CD4-positive, CD25-positive, alpha-beta regulatory T cell (primary cell): ENCODE results near the gene RNF125. TPM values are rescaled to one million over a fixed set of nuclear protein-coding genes. Genes with fewer than 3 reads are reported as not detected.
"Not testable (repeated sequence)": the region's sequence is repeated elsewhere in the genome, so short reads cannot be mapped to it uniquely, and the experiment has no call there.

Experiments used
- ATAC-seq, 2 donors: fragments of 150-1000 bp; cut with Tn5 transposase; one replicate each; pipeline ENCODE4 v1.10.0; 2021; ENCODE audit warnings: low read depth in 2 of 2, moderate number of reproducible peaks in 2 of 2, moderate library complexity in 1 of 2
- DNase-seq, 3 donors: peaks; one replicate each; pipeline versions ENCODE4 v3.0.0 to v3.0.0-alpha.2; 2012 to 2022; ENCODE audit warnings: mixed read lengths in 1 of 3
- H3K27ac ChIP-seq: one replicate; pipeline ENCODE4 v1.7.0; 2013; ENCODE audit warnings: mild to moderate bottlenecking, low read length; ENCODE audit not compliant: insufficient read depth, poor library complexity, severe bottlenecking
- H3K27me3 ChIP-seq: one replicate; pipeline ENCODE4 v1.7.0; 2013; ENCODE audit warnings: low read length; ENCODE audit not compliant: control insufficient read depth, insufficient read depth
- H3K36me3 ChIP-seq: one replicate; pipeline ENCODE4 v1.7.0; 2013; ENCODE audit warnings: mild to moderate bottlenecking, low read length, moderate library complexity; ENCODE audit not compliant: control insufficient read depth, insufficient read depth
- H3K4me1 ChIP-seq: 2 replicates; pipeline ENCODE4 v1.7.0; 2013; ENCODE audit warnings: mild to moderate bottlenecking, low read length; ENCODE audit not compliant: insufficient read depth, control insufficient read depth, poor library complexity, severe bottlenecking
- H3K4me3 ChIP-seq: one replicate; pipeline ENCODE4 v1.7.0; 2013; ENCODE audit warnings: low read depth, mild to moderate bottlenecking, low read length, moderate library complexity
- H3K9me3 ChIP-seq, 2 experiments: 1 replicate in 1 of 2; 2 replicates in 1 of 2; pipeline ENCODE4 v1.7.0; 2013; ENCODE audit warnings: low read length in 2 of 2, mild to moderate bottlenecking in 1 of 2, moderate library complexity in 1 of 2; ENCODE audit not compliant: control insufficient read depth in 2 of 2
- H3K27ac Mint-ChIP-seq, 3 donors: one replicate each; pipeline ENCODE4 v1.8.0; 2020 to 2022; ENCODE audit warnings: mild to moderate bottlenecking in 3 of 3, mixed read lengths in 3 of 3, moderate library complexity in 2 of 3
- H3K27me3 Mint-ChIP-seq: one replicate; pipeline ENCODE4 v1.8.0; 2022; ENCODE audit warnings: mild to moderate bottlenecking, mixed read lengths
- H3K36me3 Mint-ChIP-seq: one replicate; pipeline ENCODE4 v1.8.0; 2020; ENCODE audit warnings: mixed read lengths
- H3K4me1 Mint-ChIP-seq, 4 donors: one replicate each; pipeline ENCODE4 v1.8.0; 2020 to 2022; ENCODE audit warnings: mixed read lengths in 4 of 4, mild to moderate bottlenecking in 1 of 4
- H3K4me3 Mint-ChIP-seq, 4 donors: one replicate each; pipeline ENCODE4 v1.8.0; 2020 to 2022; ENCODE audit warnings: mild to moderate bottlenecking in 4 of 4, mixed read lengths in 4 of 4, moderate library complexity in 3 of 4
- H3K9me3 Mint-ChIP-seq, 7 donors: one replicate each; pipeline ENCODE4 v1.8.0; 2020 to 2022; ENCODE audit warnings: mixed read lengths in 7 of 7, mild to moderate bottlenecking in 3 of 7, moderate library complexity in 2 of 7
- polyA plus RNA-seq, 4 donors: library from polyadenylated mRNA; unstranded; fragments of 300-500 nt; fragmentation: Illumina TruSeq; gene quantifications; one replicate each; pipeline ENCODE4 v1.2.3, GENCODE V29; 2021
- total RNA-seq: library from RNA; stranded (reverse); gene quantifications from one replicate; pipeline ENCODE4 v1.2.3, GENCODE V29; 2022

The RNF125 gene
- total and polyA plus RNA-seq, 5 donors from 2014 or later: 50.6 to 81.7 (median 70.4) TPM

GRCh38 chr18:32078845-32079244 lies 60.2 kb downstream of the RNF125 start:
- H3K36me3 ChIP-seq: peaks cover 7% of the 10 kb centered on the region
- Mint-ChIP-seq H3K27ac (peak overlapping the region in 2 of 3 donors; percentile 12 to 31), H3K4me1 (peaks cover 15 to 27% (median 17%) of the 10 kb centered on the region in 4 donors), H3K36me3 (peaks cover 19% of the 10 kb centered on the region), H3K4me3 (no peak overlapping the region), H3K9me3 (peaks cover 0 to 1% (median 0%) of the 10 kb centered on the region in 7 donors), H3K27me3 (peaks cover 4% of the 10 kb centered on the region)
- no peak for ATAC-seq
- no peak for DNase-seq
- no peaks in the 10 kb centered on the region for H3K4me1 ChIP-seq
- H3K9me3 ChIP-seq: no peaks in the 10 kb centered on the region
- no peaks in the 10 kb centered on the region for H3K27me3 ChIP-seq
- H3K4me3 ChIP-seq: no peak overlapping the region
- no peak overlapping the region for H3K27ac ChIP-seq

GRCh38 chr18:32081881-32082280 lies 63.3 kb downstream of the RNF125 start:
- DNase-seq (no peak), ATAC-seq (no peak)
- no peaks in the 10 kb centered on the region for H3K9me3 ChIP-seq
- Mint-ChIP-seq H3K36me3 (peaks cover 8% of the 10 kb centered on the region), H3K27ac (peak overlapping the region in 1 of 3 donors; percentile 18), H3K27me3 (no peaks in the 10 kb centered on the region), H3K4me1 (peaks cover 26 to 41% (median 29%) of the 10 kb centered on the region in 4 donors), H3K9me3 (no peaks in the 10 kb centered on the region), H3K4me3 (no peak overlapping the region)
- no peaks in the 10 kb centered on the region for H3K36me3 ChIP-seq
- H3K4me1 ChIP-seq: peaks cover 20% of the 10 kb centered on the region
- H3K27me3 ChIP-seq: no peaks in the 10 kb centered on the region
- H3K27ac ChIP-seq: no peak overlapping the region
- H3K4me3 ChIP-seq: no peak overlapping the region

GRCh38 chr18:32083781-32084180 lies 65.2 kb downstream of the RNF125 start:
- H3K9me3 ChIP-seq: no peaks in the 10 kb centered on the region
- DNase-seq (no peak), ATAC-seq (no peak)
- H3K4me3 ChIP-seq: no peak overlapping the region
- H3K36me3 ChIP-seq: no peaks in the 10 kb centered on the region
- H3K27me3 Mint-ChIP-seq: no peaks in the 10 kb centered on the region
- peaks cover 26 to 41% (median 31%) of the 10 kb centered on the region in 4 donors for H3K4me1 Mint-ChIP-seq
- peak overlapping the region in 2 of 3 donors; percentile 54 to 90 for H3K27ac Mint-ChIP-seq
- H3K4me1 ChIP-seq: peaks cover 20% of the 10 kb centered on the region
- H3K9me3 Mint-ChIP-seq: no peaks in the 10 kb centered on the region
- peak overlapping the region in 2 of 4 donors; percentile 57 to 66 for H3K4me3 Mint-ChIP-seq
- H3K27ac ChIP-seq: no peak overlapping the region
- H3K36me3 Mint-ChIP-seq: peaks cover 7% of the 10 kb centered on the region
- H3K27me3 ChIP-seq: no peaks in the 10 kb centered on the region

GRCh38 chr18:32086881-32087280 lies 68.3 kb downstream of the RNF125 start:
- no peak for DNase-seq
- no peak for ATAC-seq
- Mint-ChIP-seq H3K27ac (peak overlapping the region in 1 of 3 donors; percentile 67), H3K4me1 (peaks cover 26 to 51% (median 36%) of the 10 kb centered on the region in 4 donors), H3K27me3 (no peaks in the 10 kb centered on the region), H3K36me3 (peaks cover 4% of the 10 kb centered on the region), H3K4me3 (peak overlapping the region in 1 of 4 donors; percentile 74), H3K9me3 (no peaks in the 10 kb centered on the region)
- no peak overlapping the region for H3K4me3 ChIP-seq
- H3K27me3 ChIP-seq: no peaks in the 10 kb centered on the region
- no peak overlapping the region for H3K27ac ChIP-seq
- peaks cover 27% of the 10 kb centered on the region for H3K4me1 ChIP-seq
- no peaks in the 10 kb centered on the region for H3K36me3 ChIP-seq
- H3K9me3 ChIP-seq: no peaks in the 10 kb centered on the region

GRCh38 chr18:32090831-32091230 lies 72.2 kb downstream of the RNF125 start:
- H3K9me3 ChIP-seq, H3K27me3 ChIP-seq, H3K9me3 Mint-ChIP-seq, H3K27me3 Mint-ChIP-seq, H3K36me3 ChIP-seq, DNase-seq, H3K4me3 ChIP-seq, ATAC-seq, H3K36me3 Mint-ChIP-seq: not testable (repeated sequence)
- Histone ChIP-seq H3K4me1 (peaks cover 38% of the 10 kb centered on the region), H3K27ac (peak overlapping the region; percentile 99)
- Mint-ChIP-seq H3K4me3 (peak overlapping the region; percentile 36 to 90 (median 42)), H3K27ac (peak overlapping the region in 2 of 3 donors; percentile 60 to 84), H3K4me1 (peaks cover 22 to 50% (median 32%) of the 10 kb centered on the region in 4 donors)

GRCh38 chr18:32091325-32091723 lies 72.7 kb downstream of the RNF125 start:
- peaks cover 23 to 52% (median 35%) of the 10 kb centered on the region in 4 donors for H3K4me1 Mint-ChIP-seq
- no peak for ATAC-seq

GRCh38 chr18:32091724-32092421 lies 73.2 kb downstream of the RNF125 start, which contains the start of gene RNF138:
Gene RNF138, plus strand, starts transcription at chr18:32091874. Its CDS starts 903 bp downstream, at chr18:32092777.
- peak within 1 kb of the TSS; percentile 95 to 99 (median 97) for H3K27ac Mint-ChIP-seq
- H3K4me3 Mint-ChIP-seq: peak within 1 kb of the TSS; percentile 95 to 98 (median 97)
- DNase-seq: peak; percentile 84 to 91 (median 86)
- H3K36me3 ChIP-seq: no peaks in the 10 kb centered on the region
- peaks cover 45% of the 10 kb centered on the region for H3K4me1 ChIP-seq
- H3K36me3 Mint-ChIP-seq: peaks cover 9% of the 10 kb centered on the region
- no peaks in the 10 kb centered on the region for H3K27me3 ChIP-seq
- H3K9me3 ChIP-seq: no peaks in the 10 kb centered on the region
- peaks cover 5% of the 10 kb centered on the region for H3K27me3 Mint-ChIP-seq
- H3K4me1 Mint-ChIP-seq: peaks cover 26 to 56% (median 39%) of the 10 kb centered on the region in 4 donors
- H3K4me3 ChIP-seq: peak within 1 kb of the TSS; percentile 81
- H3K27ac ChIP-seq: peak within 1 kb of the TSS; percentile 99
- H3K9me3 Mint-ChIP-seq: no peaks in the 10 kb centered on the region
- ATAC-seq: peak; percentile 38 to 39

More at GRCh38 chr18:32091325-32091723, 72.7 kb downstream of the RNF125 start:
- Histone ChIP-seq H3K27me3 (no peaks in the 10 kb centered on the region), H3K4me3 (peak overlapping the region; percentile 81), H3K27ac (peak overlapping the region; percentile 99), H3K4me1 (peaks cover 39% of the 10 kb centered on the region), H3K9me3 (no peaks in the 10 kb centered on the region), H3K36me3 (no peaks in the 10 kb centered on the region)
- Mint-ChIP-seq H3K9me3 (no peaks in the 10 kb centered on the region), H3K27ac (peak overlapping the region; percentile 95 to 97 (median 97)), H3K27me3 (peaks cover 5% of the 10 kb centered on the region), H3K36me3 (peaks cover 9% of the 10 kb centered on the region), H3K4me3 (peak overlapping the region; percentile 95 to 98 (median 97))
- DNase-seq: no peak
